K562 (cell line): ENCODE measurements around the gene GATAD2B.

ENCODE experiments used
- ZKSCAN1 ChIP-seq: fragments of 150-350 bp; IDR thresholded peaks from 2 replicates; pipeline ENCODE4 v1.6.1; 2016; ENCODE audit warnings: low read depth, low read length
- ZNF384 ChIP-seq: IDR thresholded peaks from 2 replicates; pipeline ENCODE4 v1.6.1; 2012; ENCODE audit warnings: low read depth, low read length, improper control_type of control experiment

DNA sequence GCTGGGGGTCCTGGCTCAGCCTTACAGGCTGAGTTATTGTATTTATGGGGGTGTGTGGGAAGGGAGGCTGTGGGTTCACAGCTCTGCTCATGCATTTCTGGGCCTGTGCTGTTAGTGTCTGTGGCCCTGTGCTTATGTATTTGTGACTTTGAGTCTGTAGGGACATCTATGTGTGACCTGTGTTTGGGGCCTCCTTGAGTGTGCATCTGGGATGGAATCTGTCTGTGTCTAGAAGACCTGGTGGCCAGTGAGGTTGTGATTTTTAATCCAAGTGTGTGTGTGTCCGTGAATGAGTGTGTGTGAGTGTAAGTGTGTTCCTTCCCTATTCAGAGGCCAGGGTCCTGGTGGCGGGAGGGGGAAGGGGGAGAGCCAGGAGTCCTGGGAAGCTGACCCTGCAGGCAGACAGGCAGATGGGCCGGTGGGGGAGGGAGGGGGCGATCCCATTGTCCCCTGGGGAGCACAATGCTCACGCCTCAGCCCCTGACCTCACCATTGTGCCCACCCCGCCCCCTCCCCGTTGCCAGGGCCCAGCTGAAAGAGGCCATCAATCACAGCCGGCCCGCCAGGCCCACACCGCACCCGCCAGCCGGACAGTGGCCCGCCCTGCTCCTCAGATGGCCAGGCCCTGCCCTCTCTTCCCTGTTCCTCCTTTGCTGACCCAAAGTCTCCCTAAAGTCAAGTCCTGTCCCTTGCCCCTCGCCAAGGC is 128.0 kb downstream of the GATAD2B start:
- TF ChIP-seq ZKSCAN1 (no peak), ZNF384 (no peak)
